Lower leg skin (tissue), 4 donors: Measurements from ENCODE around the gene AVEN. TPM values are rescaled to one million over a fixed set of nuclear protein-coding genes. Genes with fewer than 3 reads are reported as not detected.

Experiments
- DNase-seq, 2 donors: peaks; one replicate each; pipeline ENCODE4 v3.0.0-alpha.2; 2019; ENCODE audit warnings: low spot score in 2 of 2
- H3K4me3 ChIP-seq: fragments of 200-600 bp; sonication (generic); 2 replicates; pipeline ENCODE4 v1.5.1; 2017; ENCODE audit warnings: mild to moderate bottlenecking, low read depth; ENCODE audit not compliant: poor library complexity, severe bottlenecking
- POLR2A ChIP-seq, 2 donors: fragments of 450-650 bp; IDR thresholded peaks; one replicate each; pipeline ENCODE4 v1.6.1; 2016 to 2017; ENCODE audit warnings: antibody characterized with exemption in 2 of 2, mild to moderate bottlenecking in 1 of 2, moderate library complexity in 1 of 2
- WGBS, 2 donors: methylation state at CpG; one replicate each; pipeline ENCODE4 v1.1.5; 2018; 5-methylcytosine and 5-hydroxymethylcytosine counted together
- intact Hi-C: fragments of 100-400 bp; cut with DNase I; formaldehyde crosslinking; loops from one replicate; pipeline ENCODE4 v1.15.0; 2023; ENCODE audit warnings: low total_unique reads
- total RNA-seq, 4 donors: library from RNA; depleted of rRNA; stranded (reverse); fragments of >200 nt; gene quantifications; one replicate each; pipeline ENCODE4 v1.1.0, GENCODE V29; 2016
- TF ChIP-seq, protein P1 (sequence below), 3 donors: fragments of 450-650 bp; IDR thresholded peaks; one replicate each; pipeline ENCODE4 v1.5.1; 2016; ENCODE audit warnings: antibody characterized with exemption in 3 of 3, mild to moderate bottlenecking in 3 of 3, moderate library complexity in 2 of 3

The AVEN gene
- total RNA-seq, 4 donors from 2014 or later: 9.7 to 17.0 (median 12.9) TPM

DNA sequence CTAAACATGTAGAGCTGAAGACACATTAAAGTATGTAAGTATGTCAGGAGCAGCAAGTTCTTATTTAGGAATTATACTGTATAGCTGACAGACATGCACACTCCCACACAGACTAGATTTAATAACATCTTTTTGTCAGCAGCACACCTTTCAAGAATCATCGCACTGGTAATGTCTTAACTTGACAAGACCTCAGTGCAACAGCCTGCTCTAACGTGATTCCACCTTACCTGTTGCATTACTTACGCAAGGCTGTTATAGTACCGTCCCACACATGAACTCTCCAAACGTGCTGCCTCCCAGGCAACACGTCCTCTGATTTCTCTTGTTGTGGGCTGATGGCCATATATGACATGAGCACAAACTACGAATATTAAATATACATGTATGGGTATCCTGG, 58.8 kb downstream of the AVEN start:
- TF ChIP-seq, protein P1, sequence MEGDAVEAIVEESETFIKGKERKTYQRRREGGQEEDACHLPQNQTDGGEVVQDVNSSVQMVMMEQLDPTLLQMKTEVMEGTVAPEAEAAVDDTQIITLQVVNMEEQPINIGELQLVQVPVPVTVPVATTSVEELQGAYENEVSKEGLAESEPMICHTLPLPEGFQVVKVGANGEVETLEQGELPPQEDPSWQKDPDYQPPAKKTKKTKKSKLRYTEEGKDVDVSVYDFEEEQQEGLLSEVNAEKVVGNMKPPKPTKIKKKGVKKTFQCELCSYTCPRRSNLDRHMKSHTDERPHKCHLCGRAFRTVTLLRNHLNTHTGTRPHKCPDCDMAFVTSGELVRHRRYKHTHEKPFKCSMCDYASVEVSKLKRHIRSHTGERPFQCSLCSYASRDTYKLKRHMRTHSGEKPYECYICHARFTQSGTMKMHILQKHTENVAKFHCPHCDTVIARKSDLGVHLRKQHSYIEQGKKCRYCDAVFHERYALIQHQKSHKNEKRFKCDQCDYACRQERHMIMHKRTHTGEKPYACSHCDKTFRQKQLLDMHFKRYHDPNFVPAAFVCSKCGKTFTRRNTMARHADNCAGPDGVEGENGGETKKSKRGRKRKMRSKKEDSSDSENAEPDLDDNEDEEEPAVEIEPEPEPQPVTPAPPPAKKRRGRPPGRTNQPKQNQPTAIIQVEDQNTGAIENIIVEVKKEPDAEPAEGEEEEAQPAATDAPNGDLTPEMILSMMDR (IDR thresholded peaks at IDR 0.05): no peak
- no peak for TF ChIP-seq POLR2A (IDR thresholded peaks at IDR 0.05)
- WGBS, 2 donors: 39 to 48% methylated on average over 7 of the region's 7 CpGs
- H3K4me3 ChIP-seq: no peak overlapping the region
- no peak for DNase-seq
- intact Hi-C loops: no loop called here

DNA sequence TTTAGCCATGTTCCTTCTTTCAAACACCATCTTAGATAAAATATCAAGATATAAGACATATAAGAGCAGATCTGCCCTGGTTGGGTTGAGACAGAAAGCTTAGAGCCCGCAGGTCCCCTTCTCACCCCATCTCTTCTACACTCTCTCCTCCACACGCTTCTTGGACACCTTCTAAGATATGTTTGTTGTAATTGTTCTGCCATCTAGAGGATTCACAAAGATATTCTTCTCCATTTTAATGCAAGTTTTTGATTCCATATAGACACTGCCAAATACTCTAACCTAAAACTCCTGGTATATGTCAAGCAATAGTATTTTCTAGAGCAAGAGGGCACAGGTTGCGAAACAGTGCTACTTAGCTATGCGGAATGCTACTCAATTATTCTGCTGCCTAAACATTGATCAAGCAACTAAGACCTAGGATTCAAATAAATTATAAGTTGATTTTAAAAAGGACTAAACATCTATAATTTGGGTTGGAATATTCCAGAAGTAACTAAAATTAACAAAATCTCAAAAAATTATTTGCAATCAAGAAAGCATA, 63.9 kb downstream of the AVEN start:
- no peak for TF ChIP-seq POLR2A (IDR thresholded peaks at IDR 0.05)
- TF ChIP-seq, protein P1 (IDR thresholded peaks at IDR 0.05): no peak
- 91 to 94% methylated on average over 4 of the region's 4 CpGs for WGBS, 2 donors
- intact Hi-C loops: no loop called here
- H3K4me3 ChIP-seq: no peak overlapping the region
- DNase-seq: no peak

DNA sequence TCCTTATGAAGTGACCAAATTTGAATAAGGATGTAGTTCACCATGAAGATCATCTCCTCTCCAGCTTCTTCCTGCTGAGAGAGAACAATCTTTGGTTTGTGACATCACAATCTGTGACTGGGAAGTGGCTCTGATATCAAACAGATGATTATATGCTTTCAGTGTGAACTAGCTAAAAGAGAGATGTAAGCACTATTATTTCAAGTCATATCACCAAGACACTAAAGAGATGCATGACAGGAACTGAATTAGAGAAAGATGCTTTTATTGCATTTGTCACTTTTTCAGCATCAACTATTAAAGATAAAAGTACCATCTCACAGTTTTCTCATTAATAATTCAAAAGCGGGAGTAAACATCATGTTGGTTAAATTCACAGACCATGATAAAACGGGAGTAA, 67.2 kb downstream of the AVEN start:
- intact Hi-C loops: no loop called here
- no peak overlapping the region for H3K4me3 ChIP-seq
- TF ChIP-seq, protein P1 (IDR thresholded peaks at IDR 0.05): no peak
- TF ChIP-seq POLR2A (IDR thresholded peaks at IDR 0.05): no peak
- DNase-seq: no peak
- 94 to 96% methylated on average over 2 of the region's 2 CpGs for WGBS, 2 donors

DNA sequence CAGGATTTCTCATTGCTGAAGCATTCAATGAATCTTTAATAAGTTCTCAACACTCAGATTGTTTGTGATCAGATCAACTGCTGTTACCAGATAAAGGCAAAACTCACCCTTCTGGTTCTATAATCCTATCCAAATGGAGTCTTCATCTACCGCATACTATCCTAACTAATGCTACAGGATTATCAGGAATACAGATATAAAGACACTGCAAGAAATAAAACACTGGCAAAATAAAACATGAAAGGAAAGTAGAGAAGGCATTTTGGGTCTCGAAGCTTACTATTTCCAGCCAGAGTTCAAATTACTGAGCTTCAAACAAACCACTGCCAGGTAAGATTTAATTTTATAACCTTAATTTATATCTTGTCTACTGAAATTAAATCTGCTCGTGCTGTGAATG, 70.2 kb downstream of the AVEN start:
- WGBS, 2 donors: 54 to 63% methylated on average over 3 of the region's 3 CpGs
- no peak for DNase-seq
- H3K4me3 ChIP-seq: no peak overlapping the region
- intact Hi-C loops: no loop called here
- TF ChIP-seq, protein P1 (IDR thresholded peaks at IDR 0.05): no peak
- TF ChIP-seq POLR2A (IDR thresholded peaks at IDR 0.05): no peak

DNA sequence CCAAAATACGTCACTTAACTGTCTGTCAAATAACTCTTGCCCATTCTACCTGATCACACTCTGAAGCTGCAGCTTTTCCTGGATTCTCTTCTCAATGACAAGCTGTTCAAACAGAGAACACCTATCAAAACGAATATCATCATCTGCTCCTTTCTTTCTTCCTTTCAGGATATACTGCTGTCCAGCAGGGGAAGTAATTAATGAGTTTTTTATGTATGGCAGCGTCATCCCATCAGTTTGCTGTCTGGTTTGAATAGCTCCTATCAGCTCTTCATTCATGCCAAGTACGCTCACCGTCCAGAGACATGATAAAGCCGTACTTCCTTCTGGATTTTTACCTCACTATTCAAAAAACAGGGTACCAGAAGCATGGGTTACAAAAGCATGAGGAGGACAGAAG, 70.8 kb downstream of the AVEN start, which contains the start of gene CHRM5:
Gene CHRM5, plus strand, starts transcription at position 274 of the 400 bp plus-strand sequence. CDS start 94,221 bp downstream, outside the sequence.
- no peak within 1 kb of the TSS for H3K4me3 ChIP-seq
- no peak for DNase-seq
- intact Hi-C loops: no loop called here
- WGBS, 2 donors: 70 to 72% methylated on average over 6 of the region's 6 CpGs
- TF ChIP-seq, protein P1 (IDR thresholded peaks at IDR 0.05): no peak
- TF ChIP-seq POLR2A (IDR thresholded peaks at IDR 0.05): no peak

DNA sequence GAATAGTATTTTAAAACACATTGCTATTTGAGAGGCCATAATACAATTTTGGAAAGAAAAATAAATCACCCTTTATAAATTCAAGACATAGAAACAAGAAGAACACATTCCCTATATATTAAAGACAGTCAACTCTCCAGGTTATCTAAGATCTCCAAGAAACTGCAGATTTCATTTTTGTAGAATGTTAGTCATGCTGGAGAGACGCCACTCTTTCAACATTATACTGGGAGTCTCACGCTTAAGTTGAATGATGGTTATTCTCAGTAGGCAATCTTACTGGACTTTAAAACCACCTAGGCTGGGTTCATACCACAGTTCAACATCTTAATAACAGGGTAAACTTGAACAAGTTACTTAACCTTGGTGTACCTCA, 74.4 kb downstream of the AVEN start:
- H3K4me3 ChIP-seq: no peak overlapping the region
- intact Hi-C loops: no loop called here
- DNase-seq: no peak
- no peak for TF ChIP-seq POLR2A (IDR thresholded peaks at IDR 0.05)
- TF ChIP-seq, protein P1 (IDR thresholded peaks at IDR 0.05): no peak
- 88 to 90% methylated on average over 2 of the region's 2 CpGs for WGBS, 2 donors
